C4-2B (cell line): Measurements from ENCODE around the gene PRKD3.

ENCODE experiments used
- H3K27ac ChIP-seq: fragments of 450-650 bp; 2 replicates; pipeline ENCODE4 v1.5.1; 2017
- ZFX ChIP-seq: fragments of 450-650 bp; IDR thresholded peaks from 2 replicates; pipeline ENCODE4 v1.6.1; 2017
- TF ChIP-seq, protein P1 (sequence below): fragments of 450-650 bp; conservative IDR thresholded peaks from 2 replicates; pipeline ENCODE4 v1.5.1; 2017; ENCODE audit warnings: mild to moderate bottlenecking

The PRKD3 gene

GRCh38 chr2:37355735-37356134, 31.1 kb upstream of the PRKD3 start:
- no peak overlapping the region for H3K27ac ChIP-seq

GRCh38 chr2:37354531-37354930, 29.9 kb upstream of the PRKD3 start:
- no peak overlapping the region for H3K27ac ChIP-seq

More at GRCh38 chr2:37355735-37356134, 31.1 kb upstream of the PRKD3 start:
- TF ChIP-seq, protein P1, sequence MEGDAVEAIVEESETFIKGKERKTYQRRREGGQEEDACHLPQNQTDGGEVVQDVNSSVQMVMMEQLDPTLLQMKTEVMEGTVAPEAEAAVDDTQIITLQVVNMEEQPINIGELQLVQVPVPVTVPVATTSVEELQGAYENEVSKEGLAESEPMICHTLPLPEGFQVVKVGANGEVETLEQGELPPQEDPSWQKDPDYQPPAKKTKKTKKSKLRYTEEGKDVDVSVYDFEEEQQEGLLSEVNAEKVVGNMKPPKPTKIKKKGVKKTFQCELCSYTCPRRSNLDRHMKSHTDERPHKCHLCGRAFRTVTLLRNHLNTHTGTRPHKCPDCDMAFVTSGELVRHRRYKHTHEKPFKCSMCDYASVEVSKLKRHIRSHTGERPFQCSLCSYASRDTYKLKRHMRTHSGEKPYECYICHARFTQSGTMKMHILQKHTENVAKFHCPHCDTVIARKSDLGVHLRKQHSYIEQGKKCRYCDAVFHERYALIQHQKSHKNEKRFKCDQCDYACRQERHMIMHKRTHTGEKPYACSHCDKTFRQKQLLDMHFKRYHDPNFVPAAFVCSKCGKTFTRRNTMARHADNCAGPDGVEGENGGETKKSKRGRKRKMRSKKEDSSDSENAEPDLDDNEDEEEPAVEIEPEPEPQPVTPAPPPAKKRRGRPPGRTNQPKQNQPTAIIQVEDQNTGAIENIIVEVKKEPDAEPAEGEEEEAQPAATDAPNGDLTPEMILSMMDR: no peak
- TF ChIP-seq ZFX: no peak

DNA sequence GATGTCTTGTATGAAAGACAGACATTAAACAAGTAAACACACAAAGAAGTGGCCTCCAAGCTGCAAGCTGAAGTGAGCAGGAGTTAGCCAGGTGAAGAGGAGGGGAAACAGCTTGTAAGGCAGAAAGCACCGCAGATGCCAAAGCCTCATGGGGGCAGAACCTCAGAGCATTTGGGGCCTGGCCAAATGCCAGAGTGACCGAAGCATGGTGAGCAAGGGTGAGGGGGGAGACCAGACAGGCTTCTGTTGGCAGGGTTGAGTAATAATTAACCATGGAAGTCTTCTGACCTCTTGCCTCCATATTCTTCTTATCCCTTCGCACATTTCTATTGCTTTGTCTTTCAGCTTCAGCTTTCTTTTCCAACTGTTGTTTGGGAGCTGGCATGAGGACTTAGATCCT, 25.4 kb upstream of the PRKD3 start:
- no peak overlapping the region for H3K27ac ChIP-seq
- no peak for TF ChIP-seq ZFX
- TF ChIP-seq, protein P1: no peak

More at GRCh38 chr2:37354531-37354930, 29.9 kb upstream of the PRKD3 start:
- TF ChIP-seq ZFX: no peak
- TF ChIP-seq, protein P1: no peak

- H3K27ac ChIP-seq: no peak overlapping the region
- TF ChIP-seq, protein P1: no peak
- no peak for TF ChIP-seq ZFX
These were observed 24.7 kb upstream of the PRKD3 start for GRCh38 chr2:37349231-37349860.

GRCh38 chr2:37348155-37348554, 23.5 kb upstream of the PRKD3 start:
- no peak overlapping the region for H3K27ac ChIP-seq
- TF ChIP-seq, protein P1: no peak
- TF ChIP-seq ZFX: no peak

GRCh38 chr2:37344453-37345361, 20.1 kb upstream of the PRKD3 start, which contains the start of gene QPCT:
Gene QPCT (plus strand): TSS chr2:37344630. CDS start chr2:37344732, 102 bp downstream.
- no peak within 1 kb of the TSS for H3K27ac ChIP-seq
- TF ChIP-seq, protein P1: no peak
- TF ChIP-seq ZFX: no peak
